NK-92 (cell line): Measurements from ENCODE around the gene MBD2.
"Not testable (repeated sequence)": the region's sequence is repeated elsewhere in the genome, so short reads cannot be mapped to it uniquely, and the experiment has no call there.

ENCODE experiments used
- DNase-seq: peaks from one replicate; lab custom pipeline; 2025; ENCODE audit not compliant: unreplicated experiment; lab: John Stamatoyannopoulos, UW

MBD2 gene

GRCh38 chr18:54155412-54155811 is 69.1 kb downstream of the MBD2 start:
- DNase-seq: no peak

GRCh38 chr18:54154231-54154630 is 70.2 kb downstream of the MBD2 start:
- no peak for DNase-seq

- no peak for DNase-seq
These were observed 73.1 kb downstream of the MBD2 start for GRCh38 chr18:54151376-54151775.

- no peak for DNase-seq
These were observed 74.2 kb downstream of the MBD2 start for GRCh38 chr18:54150226-54150625.

- DNase-seq: no peak
These were observed 75.3 kb downstream of the MBD2 start for GRCh38 chr18:54149078-54149697.

- DNase-seq: no peak
These were observed 75.8 kb downstream of the MBD2 start for GRCh38 chr18:54148678-54149077.

GRCh38 chr18:54148151-54148550 is 76.3 kb downstream of the MBD2 start:
- no peak for DNase-seq

- no peak for DNase-seq
These were observed 77.0 kb downstream of the MBD2 start for GRCh38 chr18:54147439-54147838.

GRCh38 chr18:54141041-54141608 is 83.3 kb downstream of the MBD2 start:
- no peak for DNase-seq

- DNase-seq: no peak
These were observed 83.8 kb downstream of the MBD2 start for GRCh38 chr18:54140641-54141040.

- no peak for DNase-seq
These were observed 89.3 kb downstream of the MBD2 start for GRCh38 chr18:54135216-54135615.

GRCh38 chr18:54134053-54134452 is 90.4 kb downstream of the MBD2 start:
- DNase-seq: no peak

- no peak for DNase-seq
These were observed 93.8 kb downstream of the MBD2 start for GRCh38 chr18:54130631-54131030.

GRCh38 chr18:54130177-54130576 is 94.3 kb downstream of the MBD2 start:
- no peak for DNase-seq

- no peak for DNase-seq
These were observed 94.9 kb downstream of the MBD2 start for GRCh38 chr18:54129448-54130067.

GRCh38 chr18:54127759-54128378 is 96.6 kb downstream of the MBD2 start:
- DNase-seq: no peak

GRCh38 chr18:54125429-54125828 is 99.0 kb downstream of the MBD2 start:
- no peak for DNase-seq

- DNase-seq: not testable (repeated sequence)
These were observed 100.6 kb downstream of the MBD2 start for GRCh38 chr18:54123720-54124440.

GRCh38 chr18:54119524-54120019 is 104.9 kb downstream of the MBD2 start:
- no peak for DNase-seq

- DNase-seq: no peak
These were observed 106.4 kb downstream of the MBD2 start for GRCh38 chr18:54117853-54118773.
